ENCODE results near the gene COQ7. TPM values are rescaled to one million over a fixed set of nuclear protein-coding genes. Genes with fewer than 3 reads are reported as not detected.

COQ7 gene
- total RNA-seq, 1 donor from 2014 or later, result 29.2 TPM

GRCh38 chr16:19115148-19116021, 48.0 kb downstream of the COQ7 start:
- Mint-ChIP-seq H3K4me3 (peak overlapping the region; percentile 56), H3K36me3 (peaks cover 2% of the 10 kb centered on the region), H3K27ac (peak overlapping the region; percentile 30), H3K27me3 (ENCODE audit: low read depth) (no peaks in the 10 kb centered on the region), H3K4me1 (peaks cover 36% of the 10 kb centered on the region), H3K9me3 (no peaks in the 10 kb centered on the region)
- no peak for DNase-seq (ENCODE audit: low spot score in 2 of 2, unreplicated experiment in 2 of 2)
- no peak for TF ChIP-seq CTCF (IDR thresholded peaks at IDR 0.05; ENCODE audit: unreplicated experiment)

GRCh38 chr16:19116711-19117449, 49.5 kb downstream of the COQ7 start:
- peak overlapping the region; percentile 84 for H3K27ac Mint-ChIP-seq
- H3K36me3 Mint-ChIP-seq, result peaks cover 5% of the 10 kb centered on the region
- H3K27me3 Mint-ChIP-seq (ENCODE audit: low read depth), result no peaks in the 10 kb centered on the region
- TF ChIP-seq CTCF (IDR thresholded peaks at IDR 0.05; ENCODE audit: unreplicated experiment), result no peak
- H3K4me1 Mint-ChIP-seq, result peaks cover 45% of the 10 kb centered on the region
- no peak for DNase-seq (ENCODE audit: low spot score in 2 of 2, unreplicated experiment in 2 of 2)
- H3K4me3 Mint-ChIP-seq, result peak overlapping the region; percentile 25
- no peaks in the 10 kb centered on the region for H3K9me3 Mint-ChIP-seq

- H3K27me3 Mint-ChIP-seq (ENCODE audit: low read depth), result no peaks in the 10 kb centered on the region
- H3K27ac Mint-ChIP-seq, result peak overlapping the region; percentile 98
- peaks cover 6% of the 10 kb centered on the region for H3K36me3 Mint-ChIP-seq
- TF ChIP-seq CTCF (IDR thresholded peaks at IDR 0.05; ENCODE audit: unreplicated experiment), result no peak
- no peak for DNase-seq (ENCODE audit: low spot score in 2 of 2, unreplicated experiment in 2 of 2)
- H3K4me3 Mint-ChIP-seq, result peak overlapping the region; percentile 61
- H3K9me3 Mint-ChIP-seq, result no peaks in the 10 kb centered on the region
- peaks cover 41% of the 10 kb centered on the region for H3K4me1 Mint-ChIP-seq
Observed at GRCh38 chr16:19118938-19119431, 51.6 kb downstream of the COQ7 start.

GRCh38 chr16:19119564-19119963, 52.1 kb downstream of the COQ7 start:
- no peak for DNase-seq (ENCODE audit: low spot score in 2 of 2, unreplicated experiment in 2 of 2)
- Mint-ChIP-seq H3K4me1 (peaks cover 39% of the 10 kb centered on the region), H3K4me3 (no peak overlapping the region), H3K36me3 (peaks cover 6% of the 10 kb centered on the region), H3K9me3 (no peaks in the 10 kb centered on the region), H3K27ac (no peak overlapping the region), H3K27me3 (ENCODE audit: low read depth) (no peaks in the 10 kb centered on the region)
- TF ChIP-seq CTCF (IDR thresholded peaks at IDR 0.05; ENCODE audit: unreplicated experiment), result no peak

GRCh38 chr16:19123535-19124178, 56.2 kb downstream of the COQ7 start:
- H3K27ac Mint-ChIP-seq, result no peak overlapping the region
- peaks cover 4% of the 10 kb centered on the region for H3K9me3 Mint-ChIP-seq
- H3K36me3 Mint-ChIP-seq, result peaks cover 14% of the 10 kb centered on the region
- peaks cover 19% of the 10 kb centered on the region for H3K4me1 Mint-ChIP-seq
- DNase-seq (ENCODE audit: low spot score in 2 of 2, unreplicated experiment in 2 of 2), result no peak
- no peak overlapping the region for H3K4me3 Mint-ChIP-seq
- no peak for TF ChIP-seq CTCF (IDR thresholded peaks at IDR 0.05; ENCODE audit: unreplicated experiment)
- H3K27me3 Mint-ChIP-seq (ENCODE audit: low read depth), result no peaks in the 10 kb centered on the region
